Choroid plexus epithelial cell (primary cell): Measurements from ENCODE around the gene OR10D3.

Source experiments
- DNase-seq: peaks from one replicate; pipeline ENCODE4 v3.0.0-alpha.2; 2010; ENCODE audit warnings: low read depth
- H3K4me3 ChIP-seq: 2 replicates; pipeline ENCODE4 v1.5.1; 2011; ENCODE audit warnings: low read depth, mild to moderate bottlenecking, control low read depth, low read length, moderate library complexity
- CTCF ChIP-seq: conservative IDR thresholded peaks from 2 replicates; pipeline ENCODE4 v1.5.1; 2011; ENCODE audit warnings: low read depth, mild to moderate bottlenecking, control low read depth, inconsistent platforms, low read length, moderate library complexity

The OR10D3 gene

GRCh38 chr11:124183068-124183467 lies at the start of gene OR10D3:
TSS of gene OR10D3 (plus strand) at chr11:124183345. CDS start at chr11:124185270, 1,925 bp downstream.
- no peak for DNase-seq
- H3K4me3 ChIP-seq: no peak within 1 kb of the TSS
- TF ChIP-seq CTCF: no peak

GRCh38 chr11:124143034-124143433 lies 40.1 kb upstream of the OR10D3 start:
- TF ChIP-seq CTCF: no peak
- no peak for DNase-seq
- no peak overlapping the region for H3K4me3 ChIP-seq

- no peak for TF ChIP-seq CTCF
- no peak for DNase-seq
- H3K4me3 ChIP-seq: no peak overlapping the region
Observed at GRCh38 chr11:124147951-124148350, 35.2 kb upstream of the OR10D3 start.

- no peak for TF ChIP-seq CTCF
- H3K4me3 ChIP-seq: no peak overlapping the region
- DNase-seq: no peak
Observed at GRCh38 chr11:124150684-124151083, 32.5 kb upstream of the OR10D3 start.

- no peak for DNase-seq
- no peak for TF ChIP-seq CTCF
- no peak overlapping the region for H3K4me3 ChIP-seq
Observed at GRCh38 chr11:124152770-124153407, 30.3 kb upstream of the OR10D3 start.

GRCh38 chr11:124153821-124154220 lies 29.3 kb upstream of the OR10D3 start:
- no peak for TF ChIP-seq CTCF
- no peak for DNase-seq
- no peak overlapping the region for H3K4me3 ChIP-seq

GRCh38 chr11:124159481-124159880 lies 23.7 kb upstream of the OR10D3 start:
- no peak for TF ChIP-seq CTCF
- H3K4me3 ChIP-seq: no peak overlapping the region

More at GRCh38 chr11:124159481-124159880, 23.7 kb upstream of the OR10D3 start:
- no peak for DNase-seq
